Esophagus muscularis mucosa (tissue), 4 donors: Measurements from ENCODE around the gene CPSF4L.

Experiments used
- EP300 ChIP-seq: sonication (generic); formaldehyde crosslinking; IDR thresholded peaks from one replicate; pipeline ENCODE4 v1.6.1; 2017; ENCODE audit warnings: antibody characterized with exemption
- POLR2A ChIP-seq: fragments of 450-650 bp; IDR thresholded peaks from one replicate; pipeline ENCODE4 v1.6.1; 2017; ENCODE audit warnings: antibody characterized with exemption, moderate library complexity, mild to moderate bottlenecking, low read depth
- POLR2AphosphoS5 ChIP-seq, 2 donors: sonication (generic); formaldehyde crosslinking; IDR thresholded peaks; one replicate each; pipeline ENCODE4 v1.6.1; 2017; ENCODE audit warnings: antibody characterized with exemption in 2 of 2
- TF ChIP-seq, protein P1 (sequence below), 3 experiments: fragments of 200-600 bp in 2 of 3; fragments of 450-650 bp in 1 of 3; sonication (generic) in 2 of 3; IDR thresholded peaks; one replicate each; pipeline ENCODE4 v1.5.1; 2017 to 2019; ENCODE audit warnings: antibody characterized with exemption in 3 of 3, mild to moderate bottlenecking in 2 of 3, moderate library complexity in 1 of 3

DNA sequence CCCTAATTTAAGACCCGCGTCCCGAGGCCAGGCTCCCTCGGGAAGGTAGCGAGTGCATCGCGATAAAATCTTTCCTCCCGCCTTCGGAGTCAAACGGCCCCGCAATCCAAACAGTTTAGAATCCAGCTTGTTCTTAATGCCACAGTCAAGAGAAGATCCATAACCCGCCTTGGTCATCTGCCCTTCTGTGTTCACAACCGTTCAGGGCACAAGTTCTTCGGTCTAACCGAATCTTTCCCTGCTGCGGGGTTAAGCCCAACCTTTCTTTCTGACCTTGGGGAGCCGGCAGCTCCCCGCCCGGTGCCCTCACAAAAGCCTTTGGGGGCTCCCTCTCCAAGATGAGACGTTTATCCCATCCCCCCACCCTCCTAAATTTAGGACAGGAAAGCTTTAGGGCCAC lies 30.3 kb downstream of the CPSF4L start:
- no peak for TF ChIP-seq POLR2AphosphoS5 (IDR thresholded peaks at IDR 0.05)
- no peak for TF ChIP-seq EP300
- TF ChIP-seq, protein P1, sequence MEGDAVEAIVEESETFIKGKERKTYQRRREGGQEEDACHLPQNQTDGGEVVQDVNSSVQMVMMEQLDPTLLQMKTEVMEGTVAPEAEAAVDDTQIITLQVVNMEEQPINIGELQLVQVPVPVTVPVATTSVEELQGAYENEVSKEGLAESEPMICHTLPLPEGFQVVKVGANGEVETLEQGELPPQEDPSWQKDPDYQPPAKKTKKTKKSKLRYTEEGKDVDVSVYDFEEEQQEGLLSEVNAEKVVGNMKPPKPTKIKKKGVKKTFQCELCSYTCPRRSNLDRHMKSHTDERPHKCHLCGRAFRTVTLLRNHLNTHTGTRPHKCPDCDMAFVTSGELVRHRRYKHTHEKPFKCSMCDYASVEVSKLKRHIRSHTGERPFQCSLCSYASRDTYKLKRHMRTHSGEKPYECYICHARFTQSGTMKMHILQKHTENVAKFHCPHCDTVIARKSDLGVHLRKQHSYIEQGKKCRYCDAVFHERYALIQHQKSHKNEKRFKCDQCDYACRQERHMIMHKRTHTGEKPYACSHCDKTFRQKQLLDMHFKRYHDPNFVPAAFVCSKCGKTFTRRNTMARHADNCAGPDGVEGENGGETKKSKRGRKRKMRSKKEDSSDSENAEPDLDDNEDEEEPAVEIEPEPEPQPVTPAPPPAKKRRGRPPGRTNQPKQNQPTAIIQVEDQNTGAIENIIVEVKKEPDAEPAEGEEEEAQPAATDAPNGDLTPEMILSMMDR (IDR thresholded peaks at IDR 0.05): no peak
- no peak for TF ChIP-seq POLR2A
